CD14-positive monocyte (primary cell): ENCODE data around the gene NSUN3. TPM values are rescaled to one million over a fixed set of nuclear protein-coding genes. Genes with fewer than 3 reads are reported as not detected.

Experiments used
- DNase-seq, 3 donors: peaks; one replicate each; pipeline ENCODE4 v3.0.0-alpha.2; 2011 to 2022
- H2AFZ ChIP-seq: 2 replicates; pipeline ENCODE4 v1.6.0; 2012; ENCODE audit warnings: mild to moderate bottlenecking, low read depth, low read length, inconsistent platforms; ENCODE audit not compliant: insufficient read depth, poor library complexity, severe bottlenecking
- H3K27ac ChIP-seq, 2 donors: 1 replicate in 1 of 2; 2 replicates in 1 of 2; pipeline ENCODE4 v1.5.1; 2012 to 2013; ENCODE audit warnings: low read length in 2 of 2, control low read depth in 1 of 2, inconsistent platforms in 1 of 2, low read depth in 1 of 2, mild to moderate bottlenecking in 1 of 2
- H3K27me3 ChIP-seq, 2 donors: one replicate each; pipeline versions ENCODE4 v1.6.0 to v1.6.1; 2011 to 2013; ENCODE audit warnings: low read length in 2 of 2; ENCODE audit not compliant: control insufficient read depth in 2 of 2, insufficient read depth in 2 of 2
- H3K36me3 ChIP-seq, 2 donors: replicated peaks in 1 of 2; 1 replicate in 1 of 2; 2 replicates in 1 of 2; pipeline versions ENCODE4 v1.5.1 to v1.6.1; 2012 to 2013; ENCODE audit warnings: low read length in 2 of 2, control low read depth in 1 of 2, inconsistent platforms in 1 of 2, mild to moderate bottlenecking in 1 of 2; ENCODE audit not compliant: insufficient read depth in 2 of 2, control insufficient read depth in 1 of 2
- H3K4me1 ChIP-seq, 2 donors: 1 replicate in 1 of 2; 2 replicates in 1 of 2; pipeline versions ENCODE4 v1.5.1 to v1.6.1; 2012 to 2013; ENCODE audit warnings: low read length in 2 of 2, control low read depth in 1 of 2, inconsistent platforms in 1 of 2, mild to moderate bottlenecking in 1 of 2, moderate library complexity in 1 of 2; ENCODE audit not compliant: insufficient read depth in 2 of 2, control insufficient read depth in 1 of 2
- H3K4me2 ChIP-seq: replicated peaks from 2 replicates; pipeline ENCODE3; 2012; ENCODE audit warnings: low read length, moderate library complexity, mild to moderate bottlenecking; ENCODE audit not compliant: poor library complexity, severe bottlenecking; ENCODE audit errors: extremely low read depth
- H3K4me3 ChIP-seq, 3 experiments: fragments of 200-600 bp in 1 of 3; sonication (generic) in 1 of 3; replicated peaks in 1 of 3; 1 replicate in 2 of 3; 2 replicates in 1 of 3; pipeline ENCODE4 v1.5.1; 2011 to 2013; ENCODE audit warnings: low read length in 3 of 3, mild to moderate bottlenecking in 3 of 3, control low read depth in 2 of 3, low read depth in 2 of 3, inconsistent platforms in 1 of 3, moderate library complexity in 1 of 3
- H3K79me2 ChIP-seq: 2 replicates; pipeline ENCODE4 v1.6.0; 2012; ENCODE audit warnings: mild to moderate bottlenecking, control low read depth, inconsistent platforms, low read length, moderate library complexity; ENCODE audit not compliant: insufficient read depth
- H3K9ac ChIP-seq: 2 replicates; pipeline ENCODE4 v1.6.0; 2017; ENCODE audit warnings: low read length, mild to moderate bottlenecking; ENCODE audit not compliant: insufficient read depth, poor library complexity, severe bottlenecking
- H3K9me3 ChIP-seq, 2 donors: replicated peaks in 1 of 2; 1 replicate in 1 of 2; 2 replicates in 1 of 2; pipeline versions ENCODE4 v1.5.1 to v1.6.1; 2012 to 2013; ENCODE audit warnings: low read length in 2 of 2, control low read depth in 1 of 2; ENCODE audit not compliant: control insufficient read depth in 1 of 2, insufficient read depth in 1 of 2
- H4K20me1 ChIP-seq: 2 replicates; pipeline ENCODE4 v1.6.0; 2012; ENCODE audit warnings: mild to moderate bottlenecking, low read length, control low read depth, moderate library complexity; ENCODE audit not compliant: insufficient read depth
- H3K27ac Mint-ChIP-seq, 7 donors: one replicate each; pipeline ENCODE4 v1.8.0; 2020; ENCODE audit warnings: mild to moderate bottlenecking in 7 of 7, mixed read lengths in 7 of 7, moderate library complexity in 6 of 7, inconsistent platforms in 2 of 7
- H3K27me3 Mint-ChIP-seq, 3 donors: one replicate each; pipeline ENCODE4 v1.8.0; 2021 to 2022; ENCODE audit warnings: low read depth in 3 of 3, mild to moderate bottlenecking in 3 of 3, mixed read lengths in 3 of 3, moderate library complexity in 3 of 3, inconsistent platforms in 1 of 3
- H3K36me3 Mint-ChIP-seq, 2 donors: one replicate each; pipeline ENCODE4 v1.8.0; 2020; ENCODE audit warnings: mixed read lengths in 2 of 2, inconsistent platforms in 1 of 2, mild to moderate bottlenecking in 1 of 2
- H3K4me1 Mint-ChIP-seq: one replicate; pipeline ENCODE4 v1.8.0; 2020; ENCODE audit warnings: mild to moderate bottlenecking, mixed read lengths
- H3K4me3 Mint-ChIP-seq, 2 donors: one replicate each; pipeline ENCODE4 v1.8.0; 2020; ENCODE audit warnings: mild to moderate bottlenecking in 2 of 2, mixed read lengths in 2 of 2, moderate library complexity in 1 of 2
- H3K9me3 Mint-ChIP-seq, 7 donors: one replicate each; pipeline ENCODE4 v1.8.0; 2020 to 2022; ENCODE audit warnings: mixed read lengths in 7 of 7, mild to moderate bottlenecking in 6 of 7, moderate library complexity in 6 of 7, inconsistent platforms in 2 of 7
- WGBS: methylation state at CpG from one replicate; pipeline ENCODE4 v1.1.5; 2013; ENCODE audit warnings: missing lambda C conversion rate; ENCODE audit not compliant: insufficient coverage; 5-methylcytosine and 5-hydroxymethylcytosine counted together
- intact Hi-C, 2 donors: fragments of 100-400 bp; cut with micrococcal nuclease; formaldehyde crosslinking; loops; one replicate each; pipeline versions ENCODE4 v1.15.0 to v1.15.1; 2023
- polyA plus RNA-seq, 3 donors: library from polyadenylated mRNA; depleted of rRNA in 1 of 3; unstranded in 2 of 3; stranded (reverse) in 1 of 3; fragments of 300-500 nt in 2 of 3; fragments of >200 nt in 1 of 3; fragmentation: Illumina TruSeq in 2 of 3; gene quantifications; 1 replicate in 2 of 3; 2 replicates in 1 of 3; pipeline ENCODE4 v1.2.3, GENCODE V29; 2012 to 2021
- TF ChIP-seq, protein P1 (sequence below): fragments of 200-600 bp; IDR thresholded peaks from one replicate; pipeline ENCODE4 v1.8.0; 2022; ENCODE audit warnings: antibody characterized with exemption, mild to moderate bottlenecking

NSUN3 gene
- polyA plus RNA-seq, 3 donors = 6.6 to 8.8 (median 7.2) TPM

- no peak overlapping the region for H3K4me2 ChIP-seq
- no peak for DNase-seq
- H3K9me3 ChIP-seq = no peaks in the 10 kb centered on the region
- H3K4me3 ChIP-seq = no peak overlapping the region
- H3K36me3 Mint-ChIP-seq = no peaks in the 10 kb centered on the region
- H3K9me3 Mint-ChIP-seq = peaks cover 0 to 3% (median 0%) of the 10 kb centered on the region in 7 donors
- no peaks in the 10 kb centered on the region for H3K4me1 ChIP-seq
- H4K20me1 ChIP-seq = no peaks in the 10 kb centered on the region
- H3K27me3 Mint-ChIP-seq = peaks cover 0 to 2% (median 0%) of the 10 kb centered on the region in 3 donors
- H3K9ac ChIP-seq = no peak overlapping the region
- intact Hi-C loops = no loop called here
- no peaks in the 10 kb centered on the region for H3K36me3 ChIP-seq
- TF ChIP-seq, protein P1, sequence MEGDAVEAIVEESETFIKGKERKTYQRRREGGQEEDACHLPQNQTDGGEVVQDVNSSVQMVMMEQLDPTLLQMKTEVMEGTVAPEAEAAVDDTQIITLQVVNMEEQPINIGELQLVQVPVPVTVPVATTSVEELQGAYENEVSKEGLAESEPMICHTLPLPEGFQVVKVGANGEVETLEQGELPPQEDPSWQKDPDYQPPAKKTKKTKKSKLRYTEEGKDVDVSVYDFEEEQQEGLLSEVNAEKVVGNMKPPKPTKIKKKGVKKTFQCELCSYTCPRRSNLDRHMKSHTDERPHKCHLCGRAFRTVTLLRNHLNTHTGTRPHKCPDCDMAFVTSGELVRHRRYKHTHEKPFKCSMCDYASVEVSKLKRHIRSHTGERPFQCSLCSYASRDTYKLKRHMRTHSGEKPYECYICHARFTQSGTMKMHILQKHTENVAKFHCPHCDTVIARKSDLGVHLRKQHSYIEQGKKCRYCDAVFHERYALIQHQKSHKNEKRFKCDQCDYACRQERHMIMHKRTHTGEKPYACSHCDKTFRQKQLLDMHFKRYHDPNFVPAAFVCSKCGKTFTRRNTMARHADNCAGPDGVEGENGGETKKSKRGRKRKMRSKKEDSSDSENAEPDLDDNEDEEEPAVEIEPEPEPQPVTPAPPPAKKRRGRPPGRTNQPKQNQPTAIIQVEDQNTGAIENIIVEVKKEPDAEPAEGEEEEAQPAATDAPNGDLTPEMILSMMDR = no peak
- no peak overlapping the region for H3K4me3 Mint-ChIP-seq
- H3K27ac Mint-ChIP-seq = no peak overlapping the region
- H3K27me3 ChIP-seq = no peaks in the 10 kb centered on the region
- H2AFZ ChIP-seq = no peak overlapping the region
- no peak overlapping the region for H3K27ac ChIP-seq
- 100% methylated on average over 2 of the region's 9 CpGs for WGBS
- peaks cover 2% of the 10 kb centered on the region for H3K4me1 Mint-ChIP-seq
- no peaks in the 10 kb centered on the region for H3K79me2 ChIP-seq
Measured at GRCh38 chr3:94159062-94159828, 96.4 kb downstream of the NSUN3 start.

DNA sequence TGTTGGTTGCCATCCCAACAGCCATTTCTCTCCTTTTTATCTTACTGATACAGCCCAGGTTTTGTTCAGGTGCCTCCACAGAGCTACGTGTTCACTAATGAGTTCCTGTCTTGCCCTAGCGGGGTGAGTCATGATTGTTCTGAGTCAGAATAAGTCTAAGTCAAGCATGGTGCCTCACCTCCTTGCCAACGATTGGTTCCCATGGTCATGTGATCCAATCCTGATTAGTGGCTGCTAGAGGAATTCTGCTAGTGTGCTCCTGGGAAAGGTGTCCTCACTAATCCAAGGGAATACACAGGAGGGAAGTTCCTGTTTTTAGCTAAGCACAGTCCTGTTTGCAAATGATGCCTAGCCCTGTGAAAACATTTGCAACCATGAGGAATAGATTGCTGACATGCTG, 99.8 kb downstream of the NSUN3 start:
- intact Hi-C loops = no loop called here
- H4K20me1 ChIP-seq = no peaks in the 10 kb centered on the region
- WGBS = 85% methylated on average over 2 of the region's 3 CpGs
- Mint-ChIP-seq H3K4me3 (no peak overlapping the region), H3K36me3 (no peaks in the 10 kb centered on the region), H3K27me3 (peaks cover 0 to 1% (median 0%) of the 10 kb centered on the region in 3 donors), H3K27ac (no peak overlapping the region), H3K9me3 (peaks cover 0 to 2% (median 0%) of the 10 kb centered on the region in 7 donors), H3K4me1 (peaks cover 2% of the 10 kb centered on the region)
- H3K9ac ChIP-seq = no peak overlapping the region
- no peak overlapping the region for H3K27ac ChIP-seq
- TF ChIP-seq, protein P1 = no peak
- no peaks in the 10 kb centered on the region for H3K9me3 ChIP-seq
- DNase-seq = peak in 1 of 3 donors; percentile 12
- no peak overlapping the region for H3K4me2 ChIP-seq
- no peaks in the 10 kb centered on the region for H3K79me2 ChIP-seq
- no peaks in the 10 kb centered on the region for H3K27me3 ChIP-seq
- H2AFZ ChIP-seq = no peak overlapping the region
- no peak overlapping the region for H3K4me3 ChIP-seq
- no peaks in the 10 kb centered on the region for H3K4me1 ChIP-seq
- H3K36me3 ChIP-seq = no peaks in the 10 kb centered on the region
